Measurements from ENCODE around the gene SLC6A11.

SLC6A11 gene

GRCh38 chr3:10869460-10869859 is 53.4 kb downstream of the SLC6A11 start:
- no peaks in the 10 kb centered on the region for H3K9me3 Mint-ChIP-seq
- H3K27me3 Mint-ChIP-seq (ENCODE audit: low read depth): no peaks in the 10 kb centered on the region
- no peak overlapping the region for H3K4me3 Mint-ChIP-seq
- DNase-seq (ENCODE audit: low spot score): no peak
- H3K27ac Mint-ChIP-seq: no peak overlapping the region
- H3K36me3 Mint-ChIP-seq (ENCODE audit: low read depth): no peaks in the 10 kb centered on the region
- H3K4me1 Mint-ChIP-seq (ENCODE audit: low read depth): no peaks in the 10 kb centered on the region

- no peak overlapping the region for H3K4me3 Mint-ChIP-seq
- DNase-seq (ENCODE audit: low spot score): no peak
- H3K27ac Mint-ChIP-seq: no peak overlapping the region
- H3K4me1 Mint-ChIP-seq (ENCODE audit: low read depth): no peaks in the 10 kb centered on the region
- no peaks in the 10 kb centered on the region for H3K36me3 Mint-ChIP-seq (ENCODE audit: low read depth)
- H3K9me3 Mint-ChIP-seq: no peaks in the 10 kb centered on the region
- H3K27me3 Mint-ChIP-seq (ENCODE audit: low read depth): no peaks in the 10 kb centered on the region
Observed at GRCh38 chr3:10870296-10870695, 54.3 kb downstream of the SLC6A11 start.

- Mint-ChIP-seq H3K9me3 (no peaks in the 10 kb centered on the region), H3K36me3 (ENCODE audit: low read depth) (no peaks in the 10 kb centered on the region), H3K27me3 (ENCODE audit: low read depth) (no peaks in the 10 kb centered on the region), H3K4me1 (ENCODE audit: low read depth) (no peaks in the 10 kb centered on the region), H3K27ac (no peak overlapping the region), H3K4me3 (no peak overlapping the region)
- DNase-seq (ENCODE audit: low spot score): no peak
Observed at GRCh38 chr3:10873415-10873814, 57.4 kb downstream of the SLC6A11 start.

- Mint-ChIP-seq H3K9me3 (no peaks in the 10 kb centered on the region), H3K4me1 (ENCODE audit: low read depth) (no peaks in the 10 kb centered on the region), H3K27me3 (ENCODE audit: low read depth) (no peaks in the 10 kb centered on the region), H3K27ac (no peak overlapping the region), H3K36me3 (ENCODE audit: low read depth) (no peaks in the 10 kb centered on the region), H3K4me3 (no peak overlapping the region)
- DNase-seq (ENCODE audit: low spot score): no peak
Observed at GRCh38 chr3:10875914-10876313, 59.9 kb downstream of the SLC6A11 start.

GRCh38 chr3:10876661-10877060 is 60.6 kb downstream of the SLC6A11 start:
- Mint-ChIP-seq H3K27ac (no peak overlapping the region), H3K27me3 (ENCODE audit: low read depth) (no peaks in the 10 kb centered on the region)
- DNase-seq (ENCODE audit: low spot score): no peak

GRCh38 chr3:10882851-10883250 is 66.8 kb downstream of the SLC6A11 start:
- no peak overlapping the region for H3K4me3 Mint-ChIP-seq
- no peak for DNase-seq (ENCODE audit: low spot score)
- H3K9me3 Mint-ChIP-seq: no peaks in the 10 kb centered on the region
- no peaks in the 10 kb centered on the region for H3K36me3 Mint-ChIP-seq (ENCODE audit: low read depth)
- no peaks in the 10 kb centered on the region for H3K27me3 Mint-ChIP-seq (ENCODE audit: low read depth)
- H3K4me1 Mint-ChIP-seq (ENCODE audit: low read depth): no peaks in the 10 kb centered on the region
- no peak overlapping the region for H3K27ac Mint-ChIP-seq

More at GRCh38 chr3:10876661-10877060, 60.6 kb downstream of the SLC6A11 start:
- Mint-ChIP-seq H3K4me1 (ENCODE audit: low read depth) (no peaks in the 10 kb centered on the region), H3K9me3 (no peaks in the 10 kb centered on the region), H3K4me3 (no peak overlapping the region), H3K36me3 (ENCODE audit: low read depth) (no peaks in the 10 kb centered on the region)

GRCh38 chr3:10883478-10884234 is 67.6 kb downstream of the SLC6A11 start:
- Mint-ChIP-seq H3K9me3 (no peaks in the 10 kb centered on the region), H3K4me3 (no peak overlapping the region), H3K27me3 (ENCODE audit: low read depth) (no peaks in the 10 kb centered on the region), H3K27ac (no peak overlapping the region), H3K4me1 (ENCODE audit: low read depth) (no peaks in the 10 kb centered on the region), H3K36me3 (ENCODE audit: low read depth) (no peaks in the 10 kb centered on the region)
- DNase-seq (ENCODE audit: low spot score): no peak

GRCh38 chr3:10887015-10887414 is 71.0 kb downstream of the SLC6A11 start:
- Mint-ChIP-seq H3K27me3 (ENCODE audit: low read depth) (no peaks in the 10 kb centered on the region), H3K9me3 (peaks cover 9% of the 10 kb centered on the region), H3K4me3 (no peak overlapping the region)

GRCh38 chr3:10888518-10889090 is 72.6 kb downstream of the SLC6A11 start:
- H3K4me1 Mint-ChIP-seq (ENCODE audit: low read depth): no peaks in the 10 kb centered on the region
- DNase-seq (ENCODE audit: low spot score): no peak
- no peak overlapping the region for H3K4me3 Mint-ChIP-seq
- H3K9me3 Mint-ChIP-seq: peaks cover 9% of the 10 kb centered on the region
- no peak overlapping the region for H3K27ac Mint-ChIP-seq
- H3K27me3 Mint-ChIP-seq (ENCODE audit: low read depth): no peaks in the 10 kb centered on the region
- no peaks in the 10 kb centered on the region for H3K36me3 Mint-ChIP-seq (ENCODE audit: low read depth)

More at GRCh38 chr3:10887015-10887414, 71.0 kb downstream of the SLC6A11 start:
- no peak overlapping the region for H3K27ac Mint-ChIP-seq
- no peaks in the 10 kb centered on the region for H3K4me1 Mint-ChIP-seq (ENCODE audit: low read depth)
- DNase-seq (ENCODE audit: low spot score): no peak
- no peaks in the 10 kb centered on the region for H3K36me3 Mint-ChIP-seq (ENCODE audit: low read depth)

- no peak overlapping the region for H3K27ac Mint-ChIP-seq
Observed at GRCh38 chr3:10889206-10889960, 73.4 kb downstream of the SLC6A11 start.

GRCh38 chr3:10890665-10891064 is 74.6 kb downstream of the SLC6A11 start:
- Mint-ChIP-seq H3K9me3 (peaks cover 9% of the 10 kb centered on the region), H3K27ac (no peak overlapping the region), H3K4me1 (ENCODE audit: low read depth) (no peaks in the 10 kb centered on the region), H3K27me3 (ENCODE audit: low read depth) (no peaks in the 10 kb centered on the region), H3K4me3 (no peak overlapping the region), H3K36me3 (ENCODE audit: low read depth) (no peaks in the 10 kb centered on the region)
- no peak for DNase-seq (ENCODE audit: low spot score)

More at GRCh38 chr3:10889206-10889960, 73.4 kb downstream of the SLC6A11 start:
- Mint-ChIP-seq H3K4me3 (no peak overlapping the region), H3K4me1 (ENCODE audit: low read depth) (no peaks in the 10 kb centered on the region), H3K36me3 (ENCODE audit: low read depth) (no peaks in the 10 kb centered on the region), H3K9me3 (peaks cover 9% of the 10 kb centered on the region), H3K27me3 (ENCODE audit: low read depth) (no peaks in the 10 kb centered on the region)
- no peak for DNase-seq (ENCODE audit: low spot score)

- H3K4me1 Mint-ChIP-seq (ENCODE audit: low read depth): no peaks in the 10 kb centered on the region
- no peak overlapping the region for H3K27ac Mint-ChIP-seq
- no peak overlapping the region for H3K4me3 Mint-ChIP-seq
- H3K27me3 Mint-ChIP-seq (ENCODE audit: low read depth): no peaks in the 10 kb centered on the region
- DNase-seq (ENCODE audit: low spot score): no peak
- H3K36me3 Mint-ChIP-seq (ENCODE audit: low read depth): no peaks in the 10 kb centered on the region
- H3K9me3 Mint-ChIP-seq: peaks cover 9% of the 10 kb centered on the region
Observed at GRCh38 chr3:10892622-10893021, 76.6 kb downstream of the SLC6A11 start.

- H3K9me3 Mint-ChIP-seq: peaks cover 26% of the 10 kb centered on the region
- H3K27ac Mint-ChIP-seq: no peak overlapping the region
- H3K4me3 Mint-ChIP-seq: no peak overlapping the region
- no peaks in the 10 kb centered on the region for H3K36me3 Mint-ChIP-seq (ENCODE audit: low read depth)
- H3K27me3 Mint-ChIP-seq (ENCODE audit: low read depth): no peaks in the 10 kb centered on the region
- no peak for DNase-seq (ENCODE audit: low spot score)
- no peaks in the 10 kb centered on the region for H3K4me1 Mint-ChIP-seq (ENCODE audit: low read depth)
Observed at GRCh38 chr3:10901296-10901945, 85.4 kb downstream of the SLC6A11 start.

- no peaks in the 10 kb centered on the region for H3K4me1 Mint-ChIP-seq (ENCODE audit: low read depth)
- no peak overlapping the region for H3K4me3 Mint-ChIP-seq
- H3K9me3 Mint-ChIP-seq: peaks cover 45% of the 10 kb centered on the region
- DNase-seq (ENCODE audit: low spot score): no peak
- H3K27me3 Mint-ChIP-seq (ENCODE audit: low read depth): no peaks in the 10 kb centered on the region
- no peaks in the 10 kb centered on the region for H3K36me3 Mint-ChIP-seq (ENCODE audit: low read depth)
- no peak overlapping the region for H3K27ac Mint-ChIP-seq
Observed at GRCh38 chr3:10907262-10907661, 91.2 kb downstream of the SLC6A11 start.

Data from T-helper 2 cell treated with Interferon-gamma antibody and Interleukin-4, amounts not matched to agents 5 μg/mL and 100 μg/mL, for 36 hours (primary cell).